Fibroblast of lung (primary cell): ENCODE measurements around the gene MAPK9. TPM values are rescaled to one million over a fixed set of nuclear protein-coding genes. Genes with fewer than 3 reads are reported as not detected.

ENCODE experiments used
- DNase-seq, 2 donors: peaks; one replicate each; pipeline versions ENCODE4 v3.0.0 to v3.0.0-alpha.2; 2010; ENCODE audit warnings: low read depth in 2 of 2
- H2AFZ ChIP-seq: 2 replicates; pipeline ENCODE4 v1.5.1; 2012; ENCODE audit warnings: low read length, control low read depth, inconsistent platforms
- H3K27ac ChIP-seq: 2 replicates; pipeline ENCODE4 v1.5.1; 2011; ENCODE audit warnings: low read length, control low read depth; ENCODE audit not compliant: insufficient read depth
- H3K27me3 ChIP-seq: 2 replicates; pipeline ENCODE4 v1.5.1; 2011; ENCODE audit warnings: mild to moderate bottlenecking, low read length; ENCODE audit not compliant: control insufficient read depth, insufficient read depth
- H3K36me3 ChIP-seq: 2 replicates; pipeline ENCODE4 v1.5.1; 2011; ENCODE audit warnings: low read length; ENCODE audit not compliant: control insufficient read depth, insufficient read depth
- H3K4me1 ChIP-seq: 2 replicates; pipeline ENCODE4 v1.5.1; 2011; ENCODE audit warnings: low read length; ENCODE audit not compliant: control insufficient read depth, insufficient read depth; ENCODE audit errors: extremely low read depth
- H3K4me2 ChIP-seq: 2 replicates; pipeline ENCODE4 v1.5.1; 2011; ENCODE audit warnings: low read length, control low read depth; ENCODE audit not compliant: insufficient read depth; ENCODE audit errors: extremely low read depth
- H3K4me3 ChIP-seq, 4 experiments: fragments of 200-600 bp in 1 of 4; sonication (generic) in 1 of 4; replicated peaks in 1 of 4; 2 replicates each; pipeline ENCODE4 v1.5.1; 2011 to 2016; ENCODE audit warnings: low read length in 4 of 4, low read depth in 3 of 4, mild to moderate bottlenecking in 3 of 4, control low read depth in 2 of 4, inconsistent platforms in 1 of 4, mixed read lengths in 1 of 4; ENCODE audit not compliant: insufficient read depth in 1 of 4; ENCODE audit errors: control extremely low read depth in 1 of 4
- H3K79me2 ChIP-seq: 2 replicates; pipeline ENCODE4 v1.5.1; 2012; ENCODE audit warnings: mild to moderate bottlenecking, low read length, inconsistent platforms; ENCODE audit not compliant: control insufficient read depth, insufficient read depth
- H3K9ac ChIP-seq: 2 replicates; pipeline ENCODE4 v1.5.1; 2011; ENCODE audit warnings: mild to moderate bottlenecking, low read length, control low read depth; ENCODE audit not compliant: insufficient read depth
- H3K9me3 ChIP-seq: 2 replicates; pipeline ENCODE4 v1.5.1; 2012; ENCODE audit warnings: low read depth, low read length; ENCODE audit not compliant: control insufficient read depth, insufficient read depth
- H4K20me1 ChIP-seq: 2 replicates; pipeline ENCODE4 v1.5.1; 2011; ENCODE audit warnings: low read length; ENCODE audit not compliant: control insufficient read depth, insufficient read depth; ENCODE audit errors: extremely low read depth
- EZH2 ChIP-seq: IDR thresholded peaks from 2 replicates; pipeline ENCODE4 v1.5.1; 2012; ENCODE audit warnings: low read length, control low read depth, mild to moderate bottlenecking; ENCODE audit errors: missing control alignments
- polyA plus RNA-seq, 2 donors: library from polyadenylated mRNA; depleted of rRNA in 1 of 2; stranded (reverse) in 1 of 2; unstranded in 1 of 2; fragments of >200 nt; gene quantifications; 2 replicates each; pipeline ENCODE4 v1.2.1, GENCODE V29; 2011 to 2012; ENCODE audit warnings: missing spikeins in 1 of 2
- total RNA-seq: library from RNA; depleted of rRNA; stranded (reverse); fragments of >200 nt; gene quantifications from 2 replicates; pipeline ENCODE4 v1.2.1, GENCODE V29; 2014
- TF ChIP-seq, protein P1 (sequence below), 2 donors: IDR thresholded peaks in 1 of 2; conservative IDR thresholded peaks in 1 of 2; 1 replicate in 1 of 2; 2 replicates in 1 of 2; pipeline ENCODE4 v1.5.1; 2011 to 2012; ENCODE audit warnings: low read length in 2 of 2, control low read depth in 1 of 2, inconsistent platforms in 1 of 2, low read depth in 1 of 2, mild to moderate bottlenecking in 1 of 2

MAPK9 gene
- total and polyA plus RNA-seq, 2 donors (not counting 1 experiment from before 2014, with no cell fraction given), result 27.6 to 36.8 TPM

DNA sequence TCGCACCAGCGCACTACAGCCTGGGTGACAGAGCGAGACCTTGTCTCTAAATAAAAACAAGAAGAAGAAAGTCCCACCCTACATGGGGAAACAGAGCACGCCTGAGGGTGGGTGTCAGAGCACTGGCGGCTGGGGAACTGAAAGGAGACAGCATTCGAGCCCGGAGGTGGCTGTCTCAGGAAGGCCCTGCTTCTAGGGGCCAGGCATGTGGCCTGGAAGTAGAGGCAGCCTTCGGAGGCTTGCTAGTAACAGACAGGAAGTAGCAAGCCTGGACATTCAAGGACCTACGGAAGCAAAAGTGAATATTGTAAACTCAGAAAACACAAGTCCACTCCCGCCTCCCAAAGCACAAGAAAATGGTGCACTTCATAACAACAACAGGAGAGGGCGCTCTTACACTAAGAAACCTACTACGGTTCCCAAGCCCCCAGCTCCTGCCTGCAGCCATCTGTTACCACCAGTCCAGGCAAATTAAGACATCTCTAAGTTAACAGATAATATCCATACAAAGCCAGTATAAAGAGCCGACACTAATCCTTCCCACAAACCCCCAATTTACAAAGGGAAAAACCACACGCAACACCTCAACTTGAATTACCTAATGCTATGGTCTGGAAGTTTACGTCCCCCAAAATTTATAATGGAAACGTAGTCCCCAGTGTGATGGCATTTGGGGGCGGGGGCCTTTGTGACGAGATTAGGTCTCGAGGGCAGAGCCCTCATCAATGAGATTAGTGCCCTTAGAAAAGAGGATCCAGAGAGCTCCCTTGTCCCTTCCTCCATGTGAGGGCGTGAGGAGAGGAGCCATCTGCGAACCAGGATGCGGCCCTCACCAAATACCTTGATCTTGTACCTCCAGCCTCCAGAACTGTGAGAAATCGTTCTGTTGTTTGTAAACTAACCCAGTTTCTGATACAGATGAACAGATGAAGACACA, 90.6 kb downstream of the MAPK9 start:
- H3K4me3 ChIP-seq, result no peak overlapping the region
- H3K4me2 ChIP-seq, result no peak overlapping the region
- no peaks in the 10 kb centered on the region for H3K27me3 ChIP-seq
- H3K9ac ChIP-seq, result no peak overlapping the region
- H3K79me2 ChIP-seq, result no peaks in the 10 kb centered on the region
- H3K9me3 ChIP-seq, result no peaks in the 10 kb centered on the region
- H4K20me1 ChIP-seq, result no peaks in the 10 kb centered on the region
- TF ChIP-seq, protein P1, sequence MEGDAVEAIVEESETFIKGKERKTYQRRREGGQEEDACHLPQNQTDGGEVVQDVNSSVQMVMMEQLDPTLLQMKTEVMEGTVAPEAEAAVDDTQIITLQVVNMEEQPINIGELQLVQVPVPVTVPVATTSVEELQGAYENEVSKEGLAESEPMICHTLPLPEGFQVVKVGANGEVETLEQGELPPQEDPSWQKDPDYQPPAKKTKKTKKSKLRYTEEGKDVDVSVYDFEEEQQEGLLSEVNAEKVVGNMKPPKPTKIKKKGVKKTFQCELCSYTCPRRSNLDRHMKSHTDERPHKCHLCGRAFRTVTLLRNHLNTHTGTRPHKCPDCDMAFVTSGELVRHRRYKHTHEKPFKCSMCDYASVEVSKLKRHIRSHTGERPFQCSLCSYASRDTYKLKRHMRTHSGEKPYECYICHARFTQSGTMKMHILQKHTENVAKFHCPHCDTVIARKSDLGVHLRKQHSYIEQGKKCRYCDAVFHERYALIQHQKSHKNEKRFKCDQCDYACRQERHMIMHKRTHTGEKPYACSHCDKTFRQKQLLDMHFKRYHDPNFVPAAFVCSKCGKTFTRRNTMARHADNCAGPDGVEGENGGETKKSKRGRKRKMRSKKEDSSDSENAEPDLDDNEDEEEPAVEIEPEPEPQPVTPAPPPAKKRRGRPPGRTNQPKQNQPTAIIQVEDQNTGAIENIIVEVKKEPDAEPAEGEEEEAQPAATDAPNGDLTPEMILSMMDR (conservative IDR thresholded peaks at IDR 0.05 in 1 of 2, IDR thresholded peaks at IDR 0.05 in 1 of 2; ENCODE audit: low read depth in 1 of 2, low read length in 2 of 2), result peak in 1 of 2 donors; percentile 37
- no peak for TF ChIP-seq EZH2
- H2AFZ ChIP-seq, result no peak overlapping the region
- no peaks in the 10 kb centered on the region for H3K4me1 ChIP-seq
- peak in 1 of 2 donors; percentile 20 for DNase-seq
- no peaks in the 10 kb centered on the region for H3K36me3 ChIP-seq
- no peak overlapping the region for H3K27ac ChIP-seq

DNA sequence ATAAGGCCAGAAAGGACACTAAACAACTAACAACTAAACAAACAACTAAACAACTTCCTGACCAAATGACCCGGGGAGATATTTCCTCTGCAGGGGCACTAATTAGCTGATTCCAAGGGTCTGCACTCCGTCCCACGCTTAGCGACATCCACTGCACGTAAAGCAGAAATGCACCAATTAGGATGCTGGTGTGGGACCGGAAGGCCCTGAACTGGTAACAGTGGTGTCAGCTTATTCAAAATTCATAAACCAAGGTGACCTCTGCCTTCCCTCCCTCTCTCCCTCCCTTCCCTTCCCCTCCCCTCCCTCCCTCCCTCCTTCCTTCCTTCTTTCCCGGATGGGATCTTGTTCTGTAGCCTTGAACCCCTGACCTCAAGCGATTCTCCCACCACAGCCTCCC, 92.5 kb downstream of the MAPK9 start:
- Histone ChIP-seq H3K4me2 (no peak overlapping the region), H4K20me1 (no peaks in the 10 kb centered on the region)
- no peak for TF ChIP-seq EZH2
- TF ChIP-seq, protein P1 (conservative IDR thresholded peaks at IDR 0.05 in 1 of 2, IDR thresholded peaks at IDR 0.05 in 1 of 2; ENCODE audit: low read depth in 1 of 2, low read length in 2 of 2), result no peak

DNA sequence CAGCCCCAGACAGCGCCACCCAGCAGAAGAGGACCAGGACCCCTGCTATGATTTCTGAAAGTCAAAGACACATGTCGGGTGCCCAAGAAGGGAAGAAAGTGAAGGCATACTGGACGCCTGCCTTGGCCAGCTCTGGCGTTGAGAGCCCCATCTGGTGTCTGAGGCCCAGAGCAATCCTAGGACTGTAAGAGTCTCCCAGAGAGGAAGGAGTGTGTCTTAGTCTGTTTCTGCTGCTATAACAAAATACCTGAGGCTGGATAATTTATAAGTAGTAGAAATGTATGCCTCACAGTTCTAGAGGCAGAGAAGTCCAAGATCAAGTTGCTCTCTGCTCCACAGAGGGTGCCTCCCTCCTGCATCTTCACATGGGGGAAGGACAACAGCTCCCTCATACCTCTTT, 93.7 kb downstream of the MAPK9 start:
- H3K27me3 ChIP-seq, result no peaks in the 10 kb centered on the region
- no peaks in the 10 kb centered on the region for H3K79me2 ChIP-seq
- H3K36me3 ChIP-seq, result no peaks in the 10 kb centered on the region
- H3K4me2 ChIP-seq, result no peak overlapping the region
- H3K4me3 ChIP-seq, result no peak overlapping the region
- H2AFZ ChIP-seq, result no peak overlapping the region
- no peak overlapping the region for H3K27ac ChIP-seq
- TF ChIP-seq EZH2, result no peak
- TF ChIP-seq, protein P1 (conservative IDR thresholded peaks at IDR 0.05 in 1 of 2, IDR thresholded peaks at IDR 0.05 in 1 of 2; ENCODE audit: low read depth in 1 of 2, low read length in 2 of 2), result no peak
- H4K20me1 ChIP-seq, result no peaks in the 10 kb centered on the region
- DNase-seq, result no peak
- H3K9me3 ChIP-seq, result no peaks in the 10 kb centered on the region
- no peaks in the 10 kb centered on the region for H3K4me1 ChIP-seq
- no peak overlapping the region for H3K9ac ChIP-seq

More for the DNA sequence above, 92.5 kb downstream of the MAPK9 start:
- Histone ChIP-seq H3K9ac (no peak overlapping the region), H2AFZ (no peak overlapping the region), H3K79me2 (no peaks in the 10 kb centered on the region), H3K4me1 (no peaks in the 10 kb centered on the region), H3K36me3 (no peaks in the 10 kb centered on the region), H3K27ac (no peak overlapping the region), H3K4me3 (no peak overlapping the region), H3K27me3 (no peaks in the 10 kb centered on the region), H3K9me3 (no peaks in the 10 kb centered on the region)
- no peak for DNase-seq
